GM19372 (cell line): Measurements from ENCODE around the gene TBC1D3.
"Not testable (repeated sequence)": the region's sequence is repeated elsewhere in the genome, so short reads cannot be mapped to it uniquely, and the experiment has no call there.

Experiments used
- ATAC-seq: cut with Tn5 transposase; IDR thresholded peaks from one replicate; pipeline ENCODE4 v1.9.1; 2021; ENCODE audit warnings: mild to moderate bottlenecking, low read depth, moderate library complexity; ENCODE audit not compliant: unreplicated experiment

Gene TBC1D3

DNA sequence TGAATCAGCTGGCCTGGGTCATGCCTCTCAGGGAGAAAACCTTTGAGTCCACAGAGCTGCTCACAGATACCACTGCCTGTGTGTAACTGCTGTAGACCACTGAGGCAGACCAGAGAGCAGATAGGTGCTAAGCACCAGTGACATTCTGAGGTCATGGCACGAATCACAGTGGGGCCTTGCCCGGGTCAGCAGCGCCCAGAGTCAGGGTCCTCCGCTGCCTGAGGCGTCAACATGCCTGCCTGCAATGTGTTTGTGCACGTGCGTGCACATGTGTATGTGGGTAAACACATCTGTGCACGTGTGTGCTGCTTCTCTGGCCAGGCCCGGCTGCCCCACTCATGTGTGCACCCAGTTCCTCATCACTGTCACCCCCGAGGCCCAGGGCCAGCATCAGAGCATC is at the start of gene TBC1D3:
Gene TBC1D3 (minus strand): TSS at position 101 of the 400 bp plus-strand sequence. CDS start 1,526 bp downstream, outside the sequence.
- ATAC-seq, result not testable (repeated sequence)

- ATAC-seq, result not testable (repeated sequence)
These were observed 40.4 kb upstream of the TBC1D3 start for GRCh38 chr17:38232790-38233189.

- not testable (repeated sequence) for ATAC-seq
These were observed 33.6 kb upstream of the TBC1D3 start for GRCh38 chr17:38225844-38226495.

- not testable (repeated sequence) for ATAC-seq
These were observed 28.5 kb upstream of the TBC1D3 start for GRCh38 chr17:38220867-38221266.

DNA sequence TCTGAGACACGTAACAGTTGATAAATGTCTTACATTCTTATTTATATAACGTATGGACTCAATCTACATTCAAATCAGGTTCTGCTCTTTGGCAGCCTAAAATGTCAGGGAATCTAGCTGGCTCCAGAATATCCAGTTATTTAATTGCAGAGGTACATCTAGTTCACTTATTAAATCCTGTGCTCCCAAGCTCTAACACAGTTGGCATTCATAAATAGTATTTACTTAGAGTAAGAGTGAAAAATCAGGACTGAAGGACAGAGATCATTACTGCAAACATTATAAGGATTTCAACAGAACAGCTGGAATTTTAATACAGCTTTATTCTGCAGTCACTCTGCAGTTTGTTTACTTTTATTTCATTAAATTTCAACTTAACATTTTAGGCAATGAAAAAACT is 7.9 kb upstream of the TBC1D3 start:
- not testable (repeated sequence) for ATAC-seq

- ATAC-seq, result not testable (repeated sequence)
These were observed 57.5 kb downstream of the TBC1D3 start for GRCh38 chr17:38134860-38135259.
